ENCODE results near the gene EEF1A2. TPM values are rescaled to one million over a fixed set of nuclear protein-coding genes. Genes with fewer than 3 reads are reported as not detected.

The EEF1A2 gene
- 1.3 and 1.4 TPM in 2 replicates for total RNA-seq

DNA sequence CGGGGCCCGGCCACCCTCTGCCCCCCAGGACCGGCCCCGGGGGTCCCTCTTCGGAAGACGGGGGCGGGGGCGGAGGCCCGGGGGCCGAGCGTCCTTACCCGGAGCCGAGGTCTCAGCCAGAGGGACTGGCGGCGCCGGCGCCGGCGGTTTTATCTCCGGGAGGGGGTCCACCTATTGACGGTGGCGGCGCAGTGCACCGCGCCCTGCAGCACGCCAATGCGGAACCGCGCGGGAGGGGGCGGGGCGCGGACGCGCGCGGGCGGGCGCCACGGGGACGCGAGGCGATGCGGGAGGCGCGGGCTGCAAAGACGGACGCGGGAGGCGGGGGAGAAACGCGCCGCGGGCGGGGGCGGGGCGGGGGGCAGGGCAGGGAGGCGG, at the start of gene EEF1A2:
Gene EEF1A2 (minus strand): TSS at position 124 of the 378 bp plus-strand sequence. CDS start 1,320 bp downstream, outside the sequence.

DNA sequence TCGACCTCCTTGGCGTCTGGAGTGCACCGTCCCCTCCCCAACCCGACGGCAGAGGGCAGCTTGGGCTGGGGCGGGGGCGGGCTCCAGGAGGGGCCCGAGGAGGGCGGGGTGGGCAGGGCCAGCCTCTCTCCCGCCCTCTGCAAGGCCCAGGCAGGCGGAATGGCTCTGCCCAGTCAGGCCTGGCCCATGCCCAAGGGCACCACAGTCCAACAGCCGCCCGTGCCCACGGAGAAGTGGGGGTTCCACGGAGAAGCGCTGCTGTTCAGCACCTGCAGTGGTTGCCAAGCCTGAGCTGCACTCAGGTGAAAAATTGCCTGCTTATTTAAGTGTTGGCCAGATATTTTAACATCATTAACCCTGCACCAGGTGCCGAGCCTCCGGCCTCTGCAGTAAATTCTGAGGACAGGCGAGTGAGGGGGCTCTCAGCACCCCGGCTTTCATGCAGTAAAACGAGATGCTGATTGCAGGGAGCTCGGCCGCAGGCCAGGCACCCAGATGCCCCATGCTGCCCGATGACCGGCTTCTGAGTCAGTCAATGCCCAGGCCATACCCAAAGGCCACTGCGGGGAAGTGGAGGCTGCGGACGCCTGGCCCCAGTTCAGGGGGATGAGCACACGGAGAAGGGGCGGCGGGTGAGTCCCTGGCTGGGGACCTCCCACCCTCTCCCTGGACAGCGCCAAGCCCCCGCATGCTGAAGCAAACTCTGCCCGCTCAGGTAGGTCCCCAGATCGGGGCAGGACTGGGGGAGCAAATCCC, 49.0 kb upstream of the EEF1A2 start, which contains the start of gene SRMS:
Gene SRMS (minus strand): TSS at position 25 of the 756 bp plus-strand sequence. CDS start 286 bp downstream, outside the sequence.

DNA sequence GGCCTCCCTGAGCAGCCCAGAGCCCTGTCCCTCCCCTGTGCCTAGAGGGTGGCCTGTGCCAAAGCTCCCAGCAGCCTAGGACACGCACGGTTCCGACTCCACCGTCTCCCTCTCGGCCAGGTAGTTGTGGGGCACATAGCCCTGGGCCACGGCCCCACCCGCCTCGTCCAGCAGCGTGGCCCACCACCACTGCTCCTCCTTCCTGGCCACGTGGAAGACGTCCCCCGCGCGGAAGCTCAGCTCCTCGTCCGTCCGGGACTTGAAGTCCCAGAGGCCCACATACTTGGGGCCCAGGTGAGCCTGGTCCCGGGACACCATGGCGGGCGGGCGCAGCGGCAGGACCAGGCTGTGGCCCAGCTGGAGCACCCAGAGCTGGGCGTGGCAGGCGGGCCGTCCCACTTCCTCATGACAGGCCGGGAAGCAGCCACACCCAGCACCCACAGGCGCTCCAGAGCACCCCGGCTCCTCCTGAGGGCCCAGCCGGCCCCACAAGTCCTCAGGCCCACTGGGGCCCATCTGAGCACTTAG, 38.2 kb upstream of the EEF1A2 start, which contains the start of gene PTK6:
Gene PTK6 (minus strand): TSS at position 380 of the 528 bp plus-strand sequence. CDS start 62 bp downstream, at position 318.

DNA sequence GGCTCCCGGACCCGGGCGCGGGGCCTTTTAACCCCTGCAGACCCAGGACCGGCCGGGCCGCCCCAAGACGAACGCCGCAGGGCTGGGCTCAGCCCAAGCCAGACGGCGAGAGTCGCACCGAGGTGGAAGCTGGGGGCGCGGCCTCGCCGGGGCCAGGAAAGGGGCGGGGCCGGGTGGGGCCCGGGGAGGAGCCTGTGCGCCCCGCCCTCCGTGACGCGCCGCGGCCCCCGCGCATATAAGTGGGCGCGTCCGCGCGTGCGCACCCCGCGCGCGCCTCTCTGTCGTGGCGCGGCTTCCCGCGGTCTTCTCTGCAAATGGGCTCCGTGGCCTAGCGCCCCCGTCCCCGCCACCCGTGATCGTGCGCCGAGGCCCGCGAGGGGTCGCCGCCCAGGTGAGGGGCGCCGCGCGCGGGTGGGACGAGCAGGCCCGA, 21.6 kb upstream of the EEF1A2 start, which contains the start of gene PPDPF:
Gene PPDPF (plus strand): TSS at position 262 of the 430 bp plus-strand sequence. CDS start 544 bp downstream, outside the sequence.

DNA sequence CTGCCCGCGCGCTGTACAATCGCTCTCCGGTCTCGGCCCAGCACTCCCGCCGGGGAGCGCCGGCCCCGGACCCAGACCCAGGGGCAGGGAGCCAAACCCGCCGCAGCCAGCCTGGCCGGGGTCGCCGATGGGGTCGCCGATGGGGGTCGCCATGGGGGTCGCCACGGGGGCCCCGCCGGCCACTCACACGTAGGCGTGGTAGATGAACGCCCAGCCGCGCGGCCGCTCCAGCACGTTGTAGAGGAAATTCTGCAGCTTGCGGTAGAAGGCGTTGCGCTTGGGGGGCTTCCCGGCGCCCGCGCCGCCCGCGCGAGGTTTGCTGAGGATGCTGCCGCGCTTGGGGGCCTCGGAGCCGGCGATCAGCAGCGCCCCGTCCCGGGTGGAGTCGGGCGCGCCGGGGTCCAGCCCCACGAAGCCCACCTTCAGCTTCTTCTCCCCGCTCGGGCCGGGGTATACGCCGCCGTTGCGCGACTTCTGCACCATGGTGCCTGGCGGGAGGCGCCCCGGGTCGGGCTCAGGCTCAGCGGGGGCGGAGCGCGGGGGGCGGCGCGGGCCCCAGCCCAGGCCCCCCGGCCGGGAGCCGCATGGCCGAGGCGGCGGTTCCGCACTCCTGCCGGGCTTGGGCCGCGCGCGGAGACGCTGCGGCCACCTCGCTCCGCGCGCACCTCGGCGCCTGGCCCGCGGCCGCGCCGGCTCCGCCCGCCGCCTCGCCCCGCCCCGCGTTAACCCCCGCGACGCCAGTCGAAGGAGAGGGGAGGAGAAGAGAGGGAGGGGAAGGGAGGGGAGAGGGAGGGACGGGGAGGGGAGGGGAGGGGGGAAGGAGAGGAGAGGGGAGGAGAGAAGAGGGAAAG, 26.7 kb downstream of the EEF1A2 start, which contains the start of gene KCNQ2:
Gene KCNQ2 (minus strand): TSS at position 675 of the 851 bp plus-strand sequence. CDS start 192 bp downstream, at position 483.

Other genes starting within 250 kb of the EEF1A2 start
- 3.7 TPM in 1 of 2 replicates, not detected in the other for gene NKAIN4, start 244.6 kb downstream of the EEF1A2 start, total RNA-seq
- gene ARFGAP1, start 226.3 kb downstream of the EEF1A2 start, total RNA-seq: 61.7 and 70.9 TPM in 2 replicates
- gene COL20A1, start 205.9 kb downstream of the EEF1A2 start, total RNA-seq: not detected in 2 replicates
- not detected in 2 replicates for gene CHRNA4, start 137.7 kb downstream of the EEF1A2 start, total RNA-seq
- not detected in 2 replicates for gene KCNQ2, start 26.4 kb downstream of the EEF1A2 start, total RNA-seq
- 107 and 208 TPM in 2 replicates for gene PPDPF, start 21.7 kb upstream of the EEF1A2 start, total RNA-seq
- gene PTK6, start 38.3 kb upstream of the EEF1A2 start, total RNA-seq: not detected in 2 replicates
- not detected in 2 replicates for gene SRMS, start 48.7 kb upstream of the EEF1A2 start, total RNA-seq
- gene FNDC11, start 55.1 kb upstream of the EEF1A2 start, total RNA-seq: 0.78 TPM in 1 of 2 replicates, not detected in the other
- 40.4 and 58.7 TPM in 2 replicates for gene HELZ2, start 75.2 kb upstream of the EEF1A2 start, total RNA-seq
- 12.3 and 14.0 TPM in 2 replicates for gene GMEB2, start 128.0 kb upstream of the EEF1A2 start, total RNA-seq
- gene STMN3, start 154.3 kb upstream of the EEF1A2 start, total RNA-seq: 38.9 and 65.8 TPM in 2 replicates
- 12.4 and 18.2 TPM in 2 replicates for gene RTEL1, start 159.2 kb upstream of the EEF1A2 start, total RNA-seq
- gene TNFRSF6B, start 197.6 kb upstream of the EEF1A2 start, total RNA-seq: 3.6 and 144 TPM in 2 replicates
- gene ARFRP1, start 208.9 kb upstream of the EEF1A2 start, total RNA-seq: 42.3 and 45.3 TPM in 2 replicates
- 17.3 and 23.1 TPM in 2 replicates for gene ZGPAT, start 209.0 kb upstream of the EEF1A2 start, total RNA-seq
- 1.3 and 1.9 TPM in 2 replicates for gene LIME1, start 237.6 kb upstream of the EEF1A2 start, total RNA-seq
- gene SLC2A4RG, start 240.7 kb upstream of the EEF1A2 start, total RNA-seq: 25.2 and 58.7 TPM in 2 replicates

All from epithelial cell of alveolus of lung (primary cell).